A172 (cell line): Measurements from ENCODE around the gene SLC25A29. TPM values are rescaled to one million over a fixed set of nuclear protein-coding genes. Genes with fewer than 3 reads are reported as not detected.
"Not testable (repeated sequence)": the region's sequence is repeated elsewhere in the genome, so short reads cannot be mapped to it uniquely, and the experiment has no call there.

ENCODE experiments used
- DNase-seq: peaks from one replicate; pipeline ENCODE4 v3.0.0-alpha.2; 2015; ENCODE audit warnings: low spot score
- total RNA-seq: library from RNA; depleted of rRNA; stranded (reverse); fragments of >200 nt; shearing (Covaris generic); gene quantifications from 2 replicates; pipeline ENCODE4 v1.2.3, GENCODE V29; 2014

Gene SLC25A29
- total RNA-seq, 1 experiment from 2014 or later: 37.5 TPM

- no peak for DNase-seq
These were observed 12.6 kb downstream of the SLC25A29 start for GRCh38 chr14:100293497-100294212.

- no peak for DNase-seq
These were observed 13.3 kb downstream of the SLC25A29 start for GRCh38 chr14:100292776-100293461.

DNA sequence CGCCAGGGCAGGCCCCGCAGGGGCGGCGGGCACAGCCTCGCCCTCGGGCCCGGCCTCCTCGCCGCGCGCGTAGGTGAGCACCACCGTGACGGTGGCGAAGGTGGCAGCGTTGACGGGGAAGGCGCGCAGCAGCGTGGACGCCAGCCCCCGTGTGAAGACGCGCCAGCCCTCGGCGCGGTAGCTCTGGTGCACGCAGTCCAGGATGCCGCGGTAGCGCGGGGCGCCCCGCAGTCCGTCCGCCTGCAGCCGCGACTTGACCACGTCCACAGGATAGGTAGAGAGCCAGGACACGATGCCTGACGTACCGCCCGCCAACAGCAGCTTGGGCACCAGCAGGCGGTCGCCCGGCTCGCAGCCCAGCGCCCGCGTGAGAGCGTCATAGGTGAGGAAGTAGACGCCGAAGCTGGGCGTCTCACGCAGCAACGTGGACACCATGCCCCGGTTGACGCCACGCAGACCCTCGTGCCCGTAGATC lies 13.9 kb downstream of the SLC25A29 start:
- DNase-seq: no peak

GRCh38 chr14:100291305-100292075 lies 14.8 kb downstream of the SLC25A29 start:
- DNase-seq: no peak

GRCh38 chr14:100290607-100291304 lies 15.5 kb downstream of the SLC25A29 start:
- no peak for DNase-seq

GRCh38 chr14:100289916-100290606 lies 16.2 kb downstream of the SLC25A29 start:
- no peak for DNase-seq

DNA sequence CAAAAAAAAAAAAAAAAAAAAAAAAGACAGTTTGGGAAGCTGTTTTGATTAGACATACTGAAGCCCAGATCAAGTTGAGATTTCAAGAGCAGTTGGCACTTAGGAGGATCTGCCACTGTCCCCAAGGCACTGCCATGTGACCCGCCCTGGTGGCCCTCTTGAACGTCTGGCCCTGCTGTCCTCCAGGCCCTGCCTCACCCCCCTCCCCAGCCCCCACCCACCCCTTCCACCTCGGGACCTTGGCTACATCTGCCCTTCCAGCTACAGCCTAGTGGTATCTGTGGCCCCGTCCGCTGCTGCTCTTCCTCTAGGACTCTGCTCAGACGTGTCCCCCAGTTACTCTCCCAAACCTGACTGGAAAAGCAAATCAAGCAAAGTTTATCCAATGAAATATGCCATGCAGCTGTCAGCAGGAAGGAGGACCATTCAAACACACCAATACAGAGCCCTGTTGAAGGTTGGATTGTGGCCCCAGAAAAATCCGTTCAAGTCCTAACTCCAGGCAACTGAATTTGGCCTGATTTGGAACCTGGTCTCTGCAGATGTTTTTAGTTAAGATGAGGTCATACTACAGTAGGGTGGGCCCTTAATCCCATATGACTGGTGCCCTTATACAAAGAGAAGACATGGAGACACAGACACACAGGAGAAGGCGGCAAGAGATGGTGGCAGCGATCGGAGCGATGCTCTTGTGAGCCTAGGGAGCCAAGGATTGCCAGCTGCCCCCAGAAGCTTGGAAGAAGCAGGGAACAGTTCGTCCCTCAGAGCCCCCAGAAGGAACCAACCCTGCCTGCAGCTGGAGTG lies 17.7 kb downstream of the SLC25A29 start:
- DNase-seq: no peak

DNA sequence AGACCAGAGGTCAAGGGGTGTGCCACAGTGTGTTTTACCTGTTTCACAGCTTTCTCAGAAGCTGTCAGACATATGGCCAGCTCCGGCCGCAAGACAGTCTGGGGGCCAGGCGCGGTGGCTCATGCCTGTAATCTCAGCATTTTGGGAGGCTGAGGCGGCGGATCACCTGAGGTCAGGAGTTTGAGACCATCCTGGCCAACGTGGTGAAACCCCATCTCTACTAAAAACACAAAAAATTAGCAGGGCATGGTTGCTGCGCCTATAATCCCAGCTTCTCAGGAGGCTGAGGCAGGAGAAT lies 18.3 kb downstream of the SLC25A29 start:
- not testable (repeated sequence) for DNase-seq

GRCh38 chr14:100287202-100287997 lies 18.8 kb downstream of the SLC25A29 start:
- DNase-seq: no peak

- DNase-seq: no peak
These were observed 19.6 kb downstream of the SLC25A29 start for GRCh38 chr14:100286484-100287191.

DNA sequence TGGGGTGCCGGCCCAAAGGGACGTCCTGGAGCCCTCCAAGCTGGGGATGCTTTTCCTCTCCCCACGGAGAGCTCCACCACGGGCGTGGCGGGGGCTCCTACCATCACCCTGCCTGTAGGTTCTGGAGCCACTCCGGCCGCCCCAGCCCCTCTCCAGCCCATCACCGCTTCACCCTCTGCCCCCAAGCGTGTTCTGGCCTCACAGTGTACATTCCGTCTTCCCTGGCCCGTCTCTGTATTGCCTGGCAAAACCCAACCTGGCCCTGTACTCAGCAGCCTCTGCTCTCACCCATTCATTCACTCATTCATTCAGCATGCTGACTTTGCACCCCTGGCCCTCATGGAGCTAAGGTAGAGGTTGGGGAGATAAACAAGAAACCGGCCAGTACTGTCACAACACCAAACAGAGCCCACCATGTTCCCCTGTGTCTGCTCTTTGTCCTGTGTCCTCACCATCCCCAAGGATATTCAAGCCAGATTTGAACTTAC lies 20.3 kb downstream of the SLC25A29 start:
- DNase-seq: no peak

DNA sequence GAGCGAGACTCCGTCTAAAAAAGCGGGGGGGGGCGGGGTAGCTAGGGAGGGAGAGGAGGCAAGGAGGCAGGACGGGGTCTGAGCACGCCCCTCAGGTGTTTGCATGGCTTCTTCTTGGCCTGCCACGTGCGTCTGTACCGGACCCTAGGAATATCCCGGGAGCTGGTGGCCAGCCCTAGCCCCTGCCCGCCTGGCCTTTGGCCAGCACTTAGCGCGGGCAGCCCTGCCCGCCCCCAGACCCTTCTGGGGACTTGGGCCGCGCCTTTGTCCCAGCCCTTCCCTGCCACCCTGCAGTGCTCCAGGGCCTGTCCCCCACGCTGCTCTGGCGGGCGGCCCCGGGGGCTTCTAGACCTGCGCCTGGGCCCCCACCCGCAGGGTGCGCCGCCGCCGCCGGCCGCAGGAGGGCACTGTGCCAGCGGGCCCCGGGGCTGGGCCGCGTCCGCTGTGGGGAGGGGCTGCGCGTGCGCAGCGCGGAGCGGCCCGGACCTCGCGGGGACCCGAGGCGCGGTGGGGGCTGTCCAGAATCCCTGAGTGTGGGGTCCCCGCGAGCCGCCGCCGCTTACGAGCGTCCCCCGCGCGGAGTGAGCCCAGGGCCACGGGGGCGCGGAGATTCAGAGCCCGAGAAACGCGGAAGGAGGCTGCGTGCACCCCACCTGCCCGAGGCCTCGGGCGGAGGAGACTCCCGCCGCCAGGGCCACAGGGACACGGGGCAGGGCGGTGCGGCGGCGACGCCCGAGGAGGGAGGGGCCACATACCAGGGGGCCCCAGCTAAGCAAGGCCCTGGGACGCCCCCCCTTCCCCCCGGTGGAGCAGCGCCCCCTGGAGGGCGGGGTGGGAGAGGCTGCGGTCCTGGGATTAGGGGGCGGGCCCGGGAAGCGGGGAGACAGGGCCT lies 21.0 kb downstream of the SLC25A29 start:
- no peak for DNase-seq

DNA sequence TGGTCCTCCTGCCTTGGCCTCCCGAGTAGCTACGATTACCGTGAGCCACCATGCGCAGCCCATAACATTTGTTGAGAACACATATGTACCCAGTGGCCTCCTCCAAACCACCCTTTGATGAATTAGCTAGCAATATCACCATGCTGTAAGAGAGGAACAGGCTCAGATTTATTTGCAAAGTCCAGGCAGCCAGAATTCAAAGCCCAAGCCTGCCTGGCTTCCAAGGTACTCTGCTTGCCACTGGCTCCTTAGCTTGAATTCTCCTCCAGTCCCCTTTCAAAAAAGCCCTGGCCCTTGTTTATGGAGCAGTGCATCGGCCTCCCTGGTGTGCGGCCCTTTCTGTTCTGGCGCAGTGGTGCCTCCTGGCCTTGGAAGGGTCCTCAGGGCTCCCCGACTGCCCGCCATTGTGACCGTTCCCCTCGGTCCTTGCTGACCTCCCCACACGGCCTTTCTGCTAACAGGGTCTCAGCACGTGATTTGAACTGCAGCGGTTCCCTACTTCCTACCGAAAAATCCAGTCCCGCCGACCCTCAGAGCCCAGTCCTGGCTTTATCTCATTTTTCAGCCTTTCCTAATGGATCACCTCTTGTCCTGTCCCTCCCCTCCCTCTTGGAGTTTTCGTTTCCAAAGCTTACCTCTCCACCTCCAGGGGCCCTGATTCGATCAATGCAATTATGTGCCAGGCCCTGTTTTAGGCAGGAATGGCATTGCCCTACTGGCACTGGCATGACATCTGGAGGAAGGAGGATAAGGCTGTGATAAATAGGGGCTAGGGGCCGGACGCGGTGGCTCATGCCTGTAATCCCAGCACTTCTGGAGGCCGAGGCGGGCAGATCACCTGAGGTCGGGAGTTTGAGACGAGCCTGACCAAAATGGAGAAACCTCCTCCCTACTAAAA lies 22.0 kb downstream of the SLC25A29 start:
- no peak for DNase-seq

DNA sequence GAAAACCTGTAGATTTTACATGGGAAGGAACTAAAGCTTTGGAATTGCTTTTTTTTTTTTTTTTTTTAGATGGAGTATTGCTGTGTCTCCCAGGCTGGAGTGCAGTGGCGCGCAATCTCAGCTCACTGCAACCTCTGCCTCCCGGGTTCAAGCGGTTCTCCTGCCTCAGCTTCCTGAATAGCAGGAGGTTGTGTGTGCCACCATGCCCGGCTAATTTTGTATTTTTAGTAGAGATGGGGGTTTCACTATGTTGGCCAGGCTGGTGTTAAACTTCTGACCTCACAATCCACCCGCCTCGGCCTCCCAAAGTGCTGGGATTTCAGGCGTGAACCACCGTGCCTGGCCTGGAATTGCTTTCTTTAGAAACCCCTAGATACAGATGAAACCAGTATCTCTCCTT lies 22.8 kb downstream of the SLC25A29 start:
- not testable (repeated sequence) for DNase-seq

- DNase-seq: no peak
These were observed 23.4 kb downstream of the SLC25A29 start for GRCh38 chr14:100282766-100283419.

DNA sequence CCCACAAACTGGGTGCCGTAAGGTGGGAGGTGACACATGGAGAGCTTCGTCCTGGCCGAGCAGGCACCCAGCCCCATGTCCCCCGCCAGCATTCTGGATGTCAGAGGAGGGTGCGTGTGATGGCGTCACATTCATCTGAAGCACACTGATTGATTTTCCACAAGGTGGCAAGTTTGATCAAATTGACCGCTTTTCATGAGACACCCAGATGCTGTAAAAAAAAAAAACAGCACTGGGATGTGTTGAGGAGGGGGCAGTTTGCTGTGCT lies 24.2 kb downstream of the SLC25A29 start:
- DNase-seq: no peak
